ENCODE measurements around the gene MIA2.
"Not testable (repeated sequence)": the region's sequence is repeated elsewhere in the genome, so short reads cannot be mapped to it uniquely, and the experiment has no call there.

MIA2 gene

DNA sequence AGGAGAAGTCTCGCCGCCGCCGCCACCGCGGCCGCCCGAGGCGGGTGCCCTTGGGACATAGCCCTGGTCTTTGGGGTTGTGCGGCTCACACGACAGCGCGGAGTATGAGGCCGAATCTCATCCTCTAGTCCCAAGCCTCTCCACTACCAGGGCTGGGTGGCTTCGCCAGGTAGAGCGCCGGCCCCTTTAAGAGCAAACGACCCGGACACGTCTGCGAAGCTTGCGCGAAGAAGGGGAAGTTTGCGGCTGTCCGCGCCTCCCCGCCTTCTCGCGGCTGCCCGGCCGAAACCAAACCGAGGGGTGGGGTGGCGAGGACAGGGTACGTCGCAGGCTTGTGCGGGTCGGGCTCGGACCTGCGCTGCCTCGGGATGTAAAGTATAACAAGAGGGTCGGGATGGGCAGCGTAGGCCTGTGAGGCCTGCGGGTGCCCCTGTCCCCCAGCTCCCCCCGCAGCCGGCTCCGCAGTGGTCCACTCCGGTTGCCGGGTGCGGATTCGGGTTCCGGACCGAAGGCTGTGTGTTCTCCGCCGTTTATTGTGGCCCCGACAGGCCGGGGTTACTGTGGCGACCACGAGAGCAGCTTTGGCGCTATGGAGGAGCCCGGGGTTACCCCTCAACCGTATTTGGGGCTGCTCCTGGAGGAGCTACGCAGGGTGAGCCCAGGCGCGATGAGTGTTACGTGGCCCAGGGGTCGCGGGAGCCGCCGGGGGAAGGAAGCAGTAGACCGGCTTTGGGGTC lies 33.3 kb downstream of the MIA2 start:
- H3K27me3 ChIP-seq (ENCODE audit: insufficient read depth, low read length): no peaks in the 10 kb centered on the region
- H3K4me3 ChIP-seq (ENCODE audit: low read length): peak overlapping the region; percentile 80
- peaks cover 24% of the 10 kb centered on the region for H3K4me1 ChIP-seq (ENCODE audit: insufficient read depth, low read length)
- H3K9me3 ChIP-seq (ENCODE audit: low read length): no peaks in the 10 kb centered on the region
- no peaks in the 10 kb centered on the region for H3K36me3 ChIP-seq (ENCODE audit: insufficient read depth, low read length)
- peak overlapping the region; percentile 99 for H2AFZ ChIP-seq (ENCODE audit: low read depth, low read length)

DNA sequence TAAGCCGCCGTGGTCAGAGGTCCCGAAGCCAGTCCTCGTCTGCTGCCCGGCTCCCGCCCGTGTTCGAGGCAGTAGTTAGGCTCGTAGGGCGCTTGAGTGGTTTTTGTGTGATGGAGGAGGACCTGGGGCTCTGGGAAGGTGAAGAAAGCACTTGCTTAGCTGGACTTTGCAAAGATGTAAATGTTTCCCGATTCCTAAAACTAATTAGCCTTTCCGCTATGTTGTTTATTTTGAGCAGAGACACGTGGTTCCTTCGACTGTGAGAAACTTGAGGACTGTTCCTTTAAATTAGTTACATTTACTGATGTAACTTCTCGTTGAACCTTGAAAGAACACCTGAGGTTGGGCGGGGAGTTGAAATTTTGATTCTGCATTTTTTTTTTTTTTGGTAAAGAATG lies 33.9 kb downstream of the MIA2 start:
- H3K4me3 ChIP-seq (ENCODE audit: low read length): peak overlapping the region; percentile 80

GRCh38 chr14:39268393-39268792 lies 34.7 kb downstream of the MIA2 start:
- H3K4me3 ChIP-seq (ENCODE audit: low read length): peak overlapping the region; percentile 80
- no peaks in the 10 kb centered on the region for H3K36me3 ChIP-seq (ENCODE audit: insufficient read depth, low read length)
- H3K4me1 ChIP-seq (ENCODE audit: insufficient read depth, low read length): peaks cover 24% of the 10 kb centered on the region
- H3K27me3 ChIP-seq (ENCODE audit: insufficient read depth, low read length): no peaks in the 10 kb centered on the region
- H3K9me3 ChIP-seq (ENCODE audit: low read length): peaks cover 2% of the 10 kb centered on the region
- H2AFZ ChIP-seq (ENCODE audit: low read depth, low read length): no peak overlapping the region

More for the DNA sequence above, 33.9 kb downstream of the MIA2 start:
- no peaks in the 10 kb centered on the region for H3K36me3 ChIP-seq (ENCODE audit: insufficient read depth, low read length)
- H3K27me3 ChIP-seq (ENCODE audit: insufficient read depth, low read length): no peaks in the 10 kb centered on the region
- peaks cover 24% of the 10 kb centered on the region for H3K4me1 ChIP-seq (ENCODE audit: insufficient read depth, low read length)
- peak overlapping the region; percentile 99 for H2AFZ ChIP-seq (ENCODE audit: low read depth, low read length)
- H3K9me3 ChIP-seq (ENCODE audit: low read length): no peaks in the 10 kb centered on the region

DNA sequence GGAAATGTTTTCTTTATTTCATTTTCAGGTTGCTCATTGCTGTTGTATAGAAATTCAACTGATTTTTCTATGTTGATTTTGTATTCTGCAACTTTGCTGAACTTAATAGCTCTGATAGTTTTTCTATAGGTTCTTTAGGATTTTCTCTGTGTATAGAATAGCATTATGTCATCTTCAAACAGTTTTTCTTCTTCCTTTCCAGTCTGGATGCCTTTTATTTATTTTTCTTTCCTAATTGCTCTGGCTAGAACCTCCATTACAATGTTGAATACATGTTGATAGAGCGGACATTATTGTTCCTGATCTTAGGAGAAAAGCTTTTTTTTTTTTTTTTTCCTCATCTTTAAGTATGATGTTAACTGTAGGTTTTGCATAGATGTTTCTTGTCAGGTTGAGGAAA lies 39.2 kb downstream of the MIA2 start:
- Histone ChIP-seq H3K4me3 (ENCODE audit: low read length) (no peak overlapping the region), H3K9me3 (ENCODE audit: low read length) (peaks cover 2% of the 10 kb centered on the region), H3K4me1 (ENCODE audit: insufficient read depth, low read length) (peaks cover 10% of the 10 kb centered on the region), H3K27me3 (ENCODE audit: insufficient read depth, low read length) (no peaks in the 10 kb centered on the region), H3K36me3 (ENCODE audit: insufficient read depth, low read length) (no peaks in the 10 kb centered on the region), H2AFZ (ENCODE audit: low read depth, low read length) (no peak overlapping the region)

DNA sequence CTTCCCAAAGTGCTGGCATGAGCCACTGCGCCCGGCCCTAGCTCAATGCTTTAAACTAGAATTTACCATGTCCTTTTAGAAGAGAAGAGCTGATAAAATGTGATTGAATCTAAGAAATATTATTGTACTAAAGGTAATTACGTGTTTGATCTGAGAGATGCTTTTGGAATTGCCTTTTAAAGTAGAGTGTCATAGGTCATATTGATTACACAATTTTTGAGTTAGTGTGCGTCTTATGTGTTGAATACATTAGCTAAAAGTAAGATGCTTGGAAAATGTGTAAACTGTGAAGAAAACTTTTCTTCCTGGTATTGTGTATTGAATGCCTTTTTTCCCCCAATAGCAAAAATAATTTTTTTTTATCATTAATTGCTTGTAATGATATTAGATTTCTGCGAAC lies 41.7 kb downstream of the MIA2 start:
- Histone ChIP-seq H3K27me3 (ENCODE audit: insufficient read depth, low read length) (no peaks in the 10 kb centered on the region), H3K4me3 (ENCODE audit: low read length) (no peak overlapping the region), H3K4me1 (ENCODE audit: insufficient read depth, low read length) (no peaks in the 10 kb centered on the region), H3K9me3 (ENCODE audit: low read length) (peaks cover 2% of the 10 kb centered on the region), H3K36me3 (ENCODE audit: insufficient read depth, low read length) (peaks cover 2% of the 10 kb centered on the region), H2AFZ (ENCODE audit: low read depth, low read length) (no peak overlapping the region)

GRCh38 chr14:39276005-39276404 lies 42.3 kb downstream of the MIA2 start:
- Histone ChIP-seq H3K4me1 (ENCODE audit: insufficient read depth, low read length) (no peaks in the 10 kb centered on the region), H3K9me3 (ENCODE audit: low read length) (peaks cover 2% of the 10 kb centered on the region), H2AFZ (ENCODE audit: low read depth, low read length) (no peak overlapping the region), H3K27me3 (ENCODE audit: insufficient read depth, low read length) (no peaks in the 10 kb centered on the region), H3K36me3 (ENCODE audit: insufficient read depth, low read length) (peaks cover 2% of the 10 kb centered on the region), H3K4me3 (ENCODE audit: low read length) (no peak overlapping the region)

DNA sequence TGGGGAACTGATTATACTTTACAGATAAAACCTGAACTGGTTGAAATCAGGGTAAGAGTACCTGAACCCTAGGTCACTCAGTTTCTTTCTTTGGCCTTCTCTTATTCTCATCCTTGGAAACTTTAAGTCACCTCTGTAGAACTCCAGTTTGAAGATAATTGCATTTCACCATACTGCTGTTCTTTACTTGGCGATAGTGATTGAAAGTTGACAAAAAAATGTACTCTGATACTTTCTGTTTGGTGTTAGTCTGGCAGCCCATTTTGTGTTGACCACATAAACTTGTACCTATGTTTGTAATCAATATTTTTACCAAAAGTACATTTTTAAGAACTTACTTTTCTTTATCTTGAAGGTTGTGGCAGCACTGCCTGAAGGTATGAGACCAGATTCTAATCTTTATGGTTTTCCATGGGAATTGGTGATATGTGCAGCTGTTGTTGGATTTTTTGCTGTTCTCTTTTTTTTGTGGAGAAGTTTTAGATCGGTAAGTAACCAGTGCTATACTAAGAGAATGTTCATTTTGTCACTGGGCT lies 42.9 kb downstream of the MIA2 start:
- H3K27me3 ChIP-seq (ENCODE audit: insufficient read depth, low read length): no peaks in the 10 kb centered on the region
- peaks cover 2% of the 10 kb centered on the region for H3K9me3 ChIP-seq (ENCODE audit: low read length)
- no peaks in the 10 kb centered on the region for H3K4me1 ChIP-seq (ENCODE audit: insufficient read depth, low read length)
- peaks cover 2% of the 10 kb centered on the region for H3K36me3 ChIP-seq (ENCODE audit: insufficient read depth, low read length)
- no peak overlapping the region for H2AFZ ChIP-seq (ENCODE audit: low read depth, low read length)
- no peak overlapping the region for H3K4me3 ChIP-seq (ENCODE audit: low read length)

- Histone ChIP-seq H3K4me1 (ENCODE audit: insufficient read depth, low read length) (no peaks in the 10 kb centered on the region), H3K27me3 (ENCODE audit: insufficient read depth, low read length) (no peaks in the 10 kb centered on the region), H3K36me3 (ENCODE audit: insufficient read depth, low read length) (peaks cover 2% of the 10 kb centered on the region), H2AFZ (ENCODE audit: low read depth, low read length) (no peak overlapping the region), H3K4me3 (ENCODE audit: low read length) (no peak overlapping the region), H3K9me3 (ENCODE audit: low read length) (no peaks in the 10 kb centered on the region)
Measured at GRCh38 chr14:39279515-39279914, 45.8 kb downstream of the MIA2 start.

GRCh38 chr14:39280678-39281077 lies 47.0 kb downstream of the MIA2 start:
- not testable (repeated sequence) for H3K9me3 ChIP-seq (ENCODE audit: low read length); H3K4me3 ChIP-seq (ENCODE audit: low read length); H3K4me1 ChIP-seq (ENCODE audit: insufficient read depth, low read length)

DNA sequence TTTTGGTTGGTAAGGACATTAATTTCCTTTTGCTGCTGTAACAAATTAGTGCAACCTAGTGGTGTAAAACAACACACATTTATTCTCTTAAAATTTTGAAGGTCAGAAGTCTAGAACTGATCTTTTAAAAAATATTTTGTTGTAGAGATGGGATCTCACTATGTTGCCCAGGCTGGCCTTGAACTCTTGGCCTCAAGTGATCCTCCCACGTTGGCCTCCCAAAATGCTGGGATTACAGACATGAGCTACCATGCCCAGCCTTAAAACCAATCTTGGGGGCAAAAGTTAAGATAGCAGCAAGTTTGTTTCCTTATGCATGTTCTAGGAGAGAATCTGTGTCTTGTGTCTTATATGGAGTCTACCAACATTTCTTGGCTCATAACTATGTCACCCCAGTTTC lies 55.8 kb downstream of the MIA2 start:
- H3K4me3 ChIP-seq (ENCODE audit: low read length): no peak overlapping the region
- H3K9me3 ChIP-seq (ENCODE audit: low read length): peaks cover 5% of the 10 kb centered on the region
- no peaks in the 10 kb centered on the region for H3K27me3 ChIP-seq (ENCODE audit: insufficient read depth, low read length)
- no peak overlapping the region for H2AFZ ChIP-seq (ENCODE audit: low read depth, low read length)
- peaks cover 4% of the 10 kb centered on the region for H3K36me3 ChIP-seq (ENCODE audit: insufficient read depth, low read length)
- no peaks in the 10 kb centered on the region for H3K4me1 ChIP-seq (ENCODE audit: insufficient read depth, low read length)

More at GRCh38 chr14:39280678-39281077, 47.0 kb downstream of the MIA2 start:
- not testable (repeated sequence) for H2AFZ ChIP-seq (ENCODE audit: low read depth, low read length); H3K27me3 ChIP-seq (ENCODE audit: insufficient read depth, low read length); H3K36me3 ChIP-seq (ENCODE audit: insufficient read depth, low read length)

- no peaks in the 10 kb centered on the region for H3K4me1 ChIP-seq (ENCODE audit: insufficient read depth, low read length)
- peaks cover 8% of the 10 kb centered on the region for H3K36me3 ChIP-seq (ENCODE audit: insufficient read depth, low read length)
- H3K27me3 ChIP-seq (ENCODE audit: insufficient read depth, low read length): no peaks in the 10 kb centered on the region
- H3K9me3 ChIP-seq (ENCODE audit: low read length): peaks cover 5% of the 10 kb centered on the region
- H2AFZ ChIP-seq (ENCODE audit: low read depth, low read length): no peak overlapping the region
- H3K4me3 ChIP-seq (ENCODE audit: low read length): no peak overlapping the region
Measured at GRCh38 chr14:39291701-39292100, 58.0 kb downstream of the MIA2 start.

DNA sequence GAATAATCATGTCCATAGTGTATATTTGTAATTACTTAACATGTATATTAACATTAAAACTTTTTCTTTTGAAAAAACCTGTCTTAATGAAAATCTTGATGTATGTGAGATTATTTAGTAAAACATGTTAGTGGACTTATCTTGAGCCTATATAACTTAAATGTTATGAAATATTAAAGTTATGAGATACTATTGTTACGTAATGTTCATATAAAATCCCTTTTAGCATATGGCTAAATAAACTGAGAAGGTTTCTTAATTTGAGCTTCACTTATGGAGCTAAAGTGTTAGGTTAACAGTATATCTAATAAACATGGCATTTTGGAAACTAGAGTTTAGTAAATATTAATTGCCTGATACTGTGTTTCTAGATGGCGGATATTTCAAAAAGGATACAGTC lies 59.9 kb downstream of the MIA2 start:
- no peaks in the 10 kb centered on the region for H3K27me3 ChIP-seq (ENCODE audit: insufficient read depth, low read length)
- no peaks in the 10 kb centered on the region for H3K4me1 ChIP-seq (ENCODE audit: insufficient read depth, low read length)
- H2AFZ ChIP-seq (ENCODE audit: low read depth, low read length): no peak overlapping the region
- H3K36me3 ChIP-seq (ENCODE audit: insufficient read depth, low read length): peaks cover 11% of the 10 kb centered on the region
- no peak overlapping the region for H3K4me3 ChIP-seq (ENCODE audit: low read length)
- H3K9me3 ChIP-seq (ENCODE audit: low read length): no peaks in the 10 kb centered on the region

DNA sequence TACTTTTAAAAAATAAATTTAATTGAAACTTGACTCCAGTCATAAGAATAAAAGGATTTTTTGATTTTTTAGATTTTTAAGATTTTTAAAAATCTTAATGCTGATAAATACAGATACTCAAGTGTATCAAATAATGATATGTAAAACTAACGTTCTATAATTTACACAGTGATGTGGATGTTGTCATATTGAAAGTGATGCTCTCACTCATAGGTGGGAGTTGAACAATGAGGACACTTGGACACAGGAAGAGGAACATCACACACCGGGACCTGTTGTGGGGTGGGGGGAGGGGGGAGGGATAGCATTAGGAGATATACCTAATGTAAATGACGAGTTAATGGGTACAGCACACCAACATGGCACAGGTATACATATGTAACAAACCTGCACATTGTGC lies 66.7 kb downstream of the MIA2 start:
- H3K4me1 ChIP-seq (ENCODE audit: insufficient read depth, low read length); H3K36me3 ChIP-seq (ENCODE audit: insufficient read depth, low read length); H2AFZ ChIP-seq (ENCODE audit: low read depth, low read length); H3K9me3 ChIP-seq (ENCODE audit: low read length); H3K4me3 ChIP-seq (ENCODE audit: low read length); H3K27me3 ChIP-seq (ENCODE audit: insufficient read depth, low read length): not testable (repeated sequence)

Data from neuron (in vitro differentiated cells).